HFF-Myc (cell line): ENCODE data around the gene SH3GL3.

Experiments
- DNase-seq: peaks from one replicate; pipeline ENCODE4 v3.0.0-alpha.2; 2011; ENCODE audit warnings: low read depth; ENCODE audit errors: extremely low read depth
- H3K4me3 ChIP-seq: replicated peaks from 2 replicates; pipeline ENCODE4 v1.5.1; 2011; ENCODE audit warnings: low read depth, mild to moderate bottlenecking, control low read depth, low read length
- CTCF ChIP-seq: IDR thresholded peaks from 2 replicates; pipeline ENCODE4 v1.5.1; 2012; ENCODE audit warnings: mild to moderate bottlenecking, low read depth, low read length, control low read depth; ENCODE audit errors: missing control alignments

The SH3GL3 gene

GRCh38 chr15:83653639-83654378 lies 206.7 kb downstream of the SH3GL3 start, which contains the start of gene ADAMTSL3:
Gene ADAMTSL3, plus strand, starts transcription at chr15:83654123. Its CDS starts 1,639 bp downstream, at chr15:83655762.
- H3K4me3 ChIP-seq = no peak within 1 kb of the TSS
- no peak for TF ChIP-seq CTCF
- no peak for DNase-seq

- TF ChIP-seq CTCF = no peak
Measured at GRCh38 chr15:83654379-83655236, 207.5 kb downstream of the SH3GL3 start.

GRCh38 chr15:83655237-83655616 lies 208.1 kb downstream of the SH3GL3 start:
- TF ChIP-seq CTCF = no peak
- H3K4me3 ChIP-seq = no peak overlapping the region
- DNase-seq = no peak

More at GRCh38 chr15:83654379-83655236, 207.5 kb downstream of the SH3GL3 start:
- no peak overlapping the region for H3K4me3 ChIP-seq
- no peak for DNase-seq

- H3K4me3 ChIP-seq = no peak overlapping the region
- no peak for TF ChIP-seq CTCF
- DNase-seq = no peak
Measured at GRCh38 chr15:83656192-83656591, 209.1 kb downstream of the SH3GL3 start.

GRCh38 chr15:83656943-83657528 lies 209.9 kb downstream of the SH3GL3 start:
- DNase-seq = no peak
- H3K4me3 ChIP-seq = no peak overlapping the region
- TF ChIP-seq CTCF = no peak

GRCh38 chr15:83657549-83657948 lies 210.4 kb downstream of the SH3GL3 start:
- no peak for DNase-seq

More at GRCh38 chr15:83657549-83657948, 210.4 kb downstream of the SH3GL3 start:
- H3K4me3 ChIP-seq = no peak overlapping the region
- TF ChIP-seq CTCF = peak; percentile 33
